ENCODE data around the gene ITGA11.

The ITGA11 gene

GRCh38 chr15:68449389-68449788 lies 17.4 kb upstream of the ITGA11 start:
- DNase-seq: no peak
- TF ChIP-seq, protein P1, sequence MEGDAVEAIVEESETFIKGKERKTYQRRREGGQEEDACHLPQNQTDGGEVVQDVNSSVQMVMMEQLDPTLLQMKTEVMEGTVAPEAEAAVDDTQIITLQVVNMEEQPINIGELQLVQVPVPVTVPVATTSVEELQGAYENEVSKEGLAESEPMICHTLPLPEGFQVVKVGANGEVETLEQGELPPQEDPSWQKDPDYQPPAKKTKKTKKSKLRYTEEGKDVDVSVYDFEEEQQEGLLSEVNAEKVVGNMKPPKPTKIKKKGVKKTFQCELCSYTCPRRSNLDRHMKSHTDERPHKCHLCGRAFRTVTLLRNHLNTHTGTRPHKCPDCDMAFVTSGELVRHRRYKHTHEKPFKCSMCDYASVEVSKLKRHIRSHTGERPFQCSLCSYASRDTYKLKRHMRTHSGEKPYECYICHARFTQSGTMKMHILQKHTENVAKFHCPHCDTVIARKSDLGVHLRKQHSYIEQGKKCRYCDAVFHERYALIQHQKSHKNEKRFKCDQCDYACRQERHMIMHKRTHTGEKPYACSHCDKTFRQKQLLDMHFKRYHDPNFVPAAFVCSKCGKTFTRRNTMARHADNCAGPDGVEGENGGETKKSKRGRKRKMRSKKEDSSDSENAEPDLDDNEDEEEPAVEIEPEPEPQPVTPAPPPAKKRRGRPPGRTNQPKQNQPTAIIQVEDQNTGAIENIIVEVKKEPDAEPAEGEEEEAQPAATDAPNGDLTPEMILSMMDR (IDR thresholded peaks at IDR 0.05; ENCODE audit: low read depth, low read length): no peak
- Histone ChIP-seq H3K36me3 (no peaks in the 10 kb centered on the region), H3K27me3 (no peaks in the 10 kb centered on the region), H3K4me3 (ENCODE audit: low read depth, low read length) (no peak overlapping the region), H3K4me1 (no peaks in the 10 kb centered on the region), H3K9me3 (no peaks in the 10 kb centered on the region)

DNA sequence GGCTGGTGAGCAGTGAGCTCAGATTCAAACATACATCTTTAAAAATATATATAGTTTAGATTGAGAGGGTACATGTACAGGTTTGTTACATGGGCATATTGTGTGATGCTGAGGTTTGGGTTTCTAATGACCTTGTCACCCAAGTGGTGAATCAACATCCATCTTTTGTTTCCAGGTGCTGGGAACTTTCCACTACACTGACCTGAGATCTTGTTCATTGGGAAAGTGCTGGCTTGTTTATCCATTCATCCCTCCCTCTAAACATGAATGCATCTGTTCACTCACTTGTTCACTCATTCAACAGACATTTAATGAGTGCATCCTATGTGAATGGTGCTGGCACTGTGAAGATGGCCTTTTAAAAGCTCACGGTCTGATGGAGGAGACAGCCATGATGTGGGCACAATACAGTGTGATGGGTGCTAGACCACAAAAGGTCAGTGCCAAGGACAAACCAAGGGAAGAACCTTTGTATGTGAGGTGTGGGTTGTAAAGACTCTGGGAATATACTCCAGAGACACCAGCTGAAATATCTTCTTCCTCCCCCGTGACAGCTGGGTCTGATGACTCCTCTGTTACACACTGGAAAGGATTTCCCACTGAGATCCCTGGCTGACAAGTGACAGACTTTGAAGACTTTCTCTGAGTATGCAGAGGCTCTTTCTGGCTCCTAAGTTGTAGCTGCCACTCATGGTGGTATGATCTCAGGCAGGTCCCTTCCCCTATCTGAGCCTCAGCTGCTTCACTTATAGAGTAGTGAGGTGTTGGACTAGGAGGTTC lies 16.2 kb upstream of the ITGA11 start:
- no peak overlapping the region for H3K4me3 ChIP-seq (ENCODE audit: low read depth, low read length)
- no peaks in the 10 kb centered on the region for H3K9me3 ChIP-seq
- no peak for DNase-seq
- no peaks in the 10 kb centered on the region for H3K27me3 ChIP-seq
- no peaks in the 10 kb centered on the region for H3K36me3 ChIP-seq
- no peaks in the 10 kb centered on the region for H3K4me1 ChIP-seq
- TF ChIP-seq, protein P1 (IDR thresholded peaks at IDR 0.05; ENCODE audit: low read depth, low read length): no peak

DNA sequence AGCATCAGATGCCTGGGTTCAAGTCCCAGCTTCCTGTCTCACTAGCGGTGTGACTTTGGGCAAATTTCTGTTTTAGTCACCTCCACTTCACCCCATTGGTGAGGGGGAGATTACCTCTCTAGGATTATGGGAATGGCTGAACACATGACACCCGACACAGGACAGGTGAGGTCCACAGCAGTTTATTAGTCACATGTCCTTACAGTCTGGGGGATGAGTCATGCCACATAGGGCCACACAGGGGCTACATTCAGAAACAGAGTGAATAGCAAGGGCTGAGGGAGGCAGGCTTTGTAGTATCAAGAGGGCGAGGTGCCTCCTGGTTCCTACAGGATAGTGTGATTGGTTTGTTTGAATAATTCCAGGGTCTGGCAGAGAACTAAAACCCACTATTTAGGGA lies 15.2 kb upstream of the ITGA11 start:
- H3K9me3 ChIP-seq: no peaks in the 10 kb centered on the region
- no peaks in the 10 kb centered on the region for H3K4me1 ChIP-seq
- H3K27me3 ChIP-seq: no peaks in the 10 kb centered on the region
- H3K36me3 ChIP-seq: no peaks in the 10 kb centered on the region
- TF ChIP-seq, protein P1 (IDR thresholded peaks at IDR 0.05; ENCODE audit: low read depth, low read length): no peak
- no peak for DNase-seq
- H3K4me3 ChIP-seq (ENCODE audit: low read depth, low read length): no peak overlapping the region

DNA sequence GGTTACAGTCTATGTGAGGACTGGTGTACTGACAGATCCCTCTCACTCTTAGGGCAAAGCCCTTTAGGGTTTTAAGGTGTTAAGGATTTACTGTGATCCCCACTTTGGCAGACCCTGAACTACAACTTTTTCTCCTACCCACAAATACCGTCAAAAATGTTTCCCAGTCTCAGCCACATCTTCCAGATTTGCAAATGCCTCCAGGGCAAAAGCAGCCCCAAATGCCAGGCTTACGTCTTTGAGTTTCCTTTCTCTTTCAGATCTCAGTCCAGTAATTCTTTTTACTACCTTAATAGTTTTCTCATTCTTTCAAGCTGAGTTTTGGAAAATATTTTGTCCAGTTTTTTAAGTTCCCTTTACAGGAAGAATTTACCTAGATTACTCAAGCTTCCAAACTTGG lies 13.4 kb upstream of the ITGA11 start:
- Histone ChIP-seq H3K9me3 (no peaks in the 10 kb centered on the region), H3K36me3 (no peaks in the 10 kb centered on the region), H3K27me3 (no peaks in the 10 kb centered on the region), H3K4me3 (ENCODE audit: low read depth, low read length) (no peak overlapping the region), H3K4me1 (peaks cover 5% of the 10 kb centered on the region; the same call in 1 of the 2 replicates)
- DNase-seq: no peak
- TF ChIP-seq, protein P1 (IDR thresholded peaks at IDR 0.05; ENCODE audit: low read depth, low read length): no peak

GRCh38 chr15:68444336-68444735 lies 12.4 kb upstream of the ITGA11 start:
- Histone ChIP-seq H3K36me3 (no peaks in the 10 kb centered on the region), H3K27me3 (no peaks in the 10 kb centered on the region), H3K4me1 (peaks cover 5% of the 10 kb centered on the region; the same call in 1 of the 2 replicates), H3K4me3 (ENCODE audit: low read depth, low read length) (no peak overlapping the region), H3K9me3 (no peaks in the 10 kb centered on the region)
- TF ChIP-seq, protein P1 (IDR thresholded peaks at IDR 0.05; ENCODE audit: low read depth, low read length): no peak
- no peak for DNase-seq

GRCh38 chr15:68442903-68443302 lies 10.9 kb upstream of the ITGA11 start:
- H3K9me3 ChIP-seq: no peaks in the 10 kb centered on the region
- no peaks in the 10 kb centered on the region for H3K36me3 ChIP-seq
- TF ChIP-seq, protein P1 (IDR thresholded peaks at IDR 0.05; ENCODE audit: low read depth, low read length): no peak
- no peaks in the 10 kb centered on the region for H3K27me3 ChIP-seq
- no peak for DNase-seq
- H3K4me3 ChIP-seq (ENCODE audit: low read depth, low read length): no peak overlapping the region
- H3K4me1 ChIP-seq: peaks cover 5% of the 10 kb centered on the region; the same call in 1 of the 2 replicates

All from BE2C (cell line).